ENCODE results near the gene MRPS6. TPM values are rescaled to one million over a fixed set of nuclear protein-coding genes. Genes with fewer than 3 reads are reported as not detected.

Gene MRPS6
- total RNA-seq, 1 experiment from 2014 or later = 55.1 TPM

GRCh38 chr21:34133392-34133791 is 60.0 kb downstream of the MRPS6 start:
- Histone ChIP-seq H3K9ac (ENCODE audit: low read length) (no peak overlapping the region), H3K4me1 (ENCODE audit: control insufficient read depth in 1 of 2, insufficient read depth in 2 of 2, low read length in 2 of 2) (peaks cover 14 to 16% of the 10 kb centered on the region in 2 experiments; a peak in 3 of 4 replicates), H4K20me1 (ENCODE audit: insufficient read depth) (no peaks in the 10 kb centered on the region), H3K36me3 (ENCODE audit: control insufficient read depth in 1 of 2, insufficient read depth in 2 of 2, low read length in 2 of 2) (no peaks in the 10 kb centered on the region), H2AFZ (ENCODE audit: low read depth, low read length, poor library complexity, severe bottlenecking) (no peak overlapping the region), H3K9me3 (ENCODE audit: control insufficient read depth in 1 of 2, insufficient read depth in 1 of 2, low read depth in 1 of 2, low read length in 2 of 2) (no peaks in the 10 kb centered on the region), H3K4me3 (replicated peaks in 1 of 2; ENCODE audit: low read depth in 1 of 2, low read length in 2 of 2) (no peak overlapping the region), H3K27ac (ENCODE audit: low read depth, low read length) (no peak overlapping the region), H3K79me2 (ENCODE audit: insufficient read depth, low read length) (peaks cover 68% of the 10 kb centered on the region), H3K9me2 (ENCODE audit: insufficient read depth) (no peaks in the 10 kb centered on the region), H3K4me2 (ENCODE audit: low read length) (no peak overlapping the region), H3K27me3 (ENCODE audit: insufficient read depth, low read length) (no peaks in the 10 kb centered on the region)
- RAD21 ChIA-PET (ENCODE audit: low non-redundant PET in 1 of 2, low total read pairs in 2 of 2, uncharacterized antibody in 2 of 2, unreplicated experiment in 2 of 2) = no interaction called here
- POLR2A ChIA-PET = no interaction called here
- intact Hi-C loops (cut with micrococcal nuclease) = no loop called here
- no peak for DNase-seq (ENCODE audit: low read depth, low spot score)
- BruUV-seq (replicated peaks) = no TSS peak
- TF ChIP-seq ZBTB33 (IDR thresholded peaks at IDR 0.05; ENCODE audit: extremely low read depth, insufficient replicate concordance, low read length) (no peak), ZFX (IDR thresholded peaks at IDR 0.05) (no peak), MAX (IDR thresholded peaks at IDR 0.05) (no peak), CBX3 (IDR thresholded peaks at IDR 0.05; ENCODE audit: low read depth) (no peak)
- ATAC-seq = no peak
- CTCF ChIA-PET = no interaction called here

DNA sequence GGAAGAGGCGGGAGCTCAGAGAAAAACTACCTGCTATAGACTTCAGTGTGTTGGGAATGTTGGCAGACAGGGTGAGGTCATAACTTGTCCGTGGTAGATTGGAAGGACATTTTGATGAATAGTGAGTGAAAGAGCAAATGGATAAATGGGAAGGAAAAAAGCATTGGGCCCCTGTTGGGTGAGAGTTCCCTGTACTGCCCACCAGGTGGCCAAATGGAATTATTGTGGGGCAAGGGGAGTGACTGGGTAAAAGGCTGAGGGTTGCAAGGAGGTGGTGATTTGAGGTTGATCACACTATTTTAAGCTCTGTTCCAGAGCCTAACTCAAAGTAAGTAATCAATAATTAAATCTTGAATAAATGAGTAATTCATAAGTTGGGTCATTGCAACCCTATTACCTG is 60.4 kb downstream of the MRPS6 start:
- no peak for DNase-seq (ENCODE audit: low read depth, low spot score)
- peaks cover 67% of the 10 kb centered on the region for H3K79me2 ChIP-seq (ENCODE audit: insufficient read depth, low read length)
- CTCF ChIA-PET = no interaction called here
- no peak overlapping the region for H3K4me2 ChIP-seq (ENCODE audit: low read length)
- TF ChIP-seq JUND (IDR thresholded peaks at IDR 0.05) (no peak), SP1 (IDR thresholded peaks at IDR 0.05; ENCODE audit: low read depth) (no peak), SIN3A (IDR thresholded peaks at IDR 0.05; ENCODE audit: low read depth) (no peak), CTCF (IDR thresholded peaks at IDR 0.05 in 2 of 3, conservative IDR thresholded peaks at IDR 0.05 in 1 of 3; ENCODE audit: borderline replicate concordance in 1 of 3, insufficient read depth in 1 of 3, low read depth in 2 of 3, low read length in 2 of 3) (peak in 2 of 3 experiments; percentile 61 to 64; a peak in 4 of 6 replicates)
- no peaks in the 10 kb centered on the region for H3K9me3 ChIP-seq (ENCODE audit: control insufficient read depth in 1 of 2, insufficient read depth in 1 of 2, low read depth in 1 of 2, low read length in 2 of 2)
- no peak overlapping the region for H2AFZ ChIP-seq (ENCODE audit: low read depth, low read length, poor library complexity, severe bottlenecking)
- H3K9me2 ChIP-seq (ENCODE audit: insufficient read depth) = no peaks in the 10 kb centered on the region
- peak; percentile 79 for ATAC-seq
- H3K4me3 ChIP-seq (replicated peaks in 1 of 2; ENCODE audit: low read depth in 1 of 2, low read length in 2 of 2) = no peak overlapping the region
- H3K4me1 ChIP-seq (ENCODE audit: control insufficient read depth in 1 of 2, insufficient read depth in 2 of 2, low read length in 2 of 2) = peaks cover 11 to 12% of the 10 kb centered on the region in 2 experiments; a peak in 3 of 4 replicates
- POLR2A ChIA-PET = no interaction called here
- RAD21 ChIA-PET (ENCODE audit: low non-redundant PET in 1 of 2, low total read pairs in 2 of 2, uncharacterized antibody in 2 of 2, unreplicated experiment in 2 of 2) = no interaction called here
- no peaks in the 10 kb centered on the region for H3K27me3 ChIP-seq (ENCODE audit: insufficient read depth, low read length)
- intact Hi-C loops (cut with micrococcal nuclease) = no loop called here
- H3K9ac ChIP-seq (ENCODE audit: low read length) = no peak overlapping the region
- BruUV-seq (replicated peaks) = no TSS peak
- no peaks in the 10 kb centered on the region for H4K20me1 ChIP-seq (ENCODE audit: insufficient read depth)
- H3K36me3 ChIP-seq (ENCODE audit: control insufficient read depth in 1 of 2, insufficient read depth in 2 of 2, low read length in 2 of 2) = no peaks in the 10 kb centered on the region
- no peak overlapping the region for H3K27ac ChIP-seq (ENCODE audit: low read depth, low read length)
